HG03045 (cell line): Measurements from ENCODE around the gene CADM1.

Experiments used
- ATAC-seq: cut with Tn5 transposase; IDR thresholded peaks from one replicate; pipeline ENCODE4 v1.9.1; 2021; ENCODE audit warnings: mild to moderate bottlenecking, moderate library complexity; ENCODE audit not compliant: unreplicated experiment

CADM1 gene

GRCh38 chr11:115257270-115257669 lies 246.9 kb downstream of the CADM1 start:
- ATAC-seq = no peak

- peak; percentile 89 for ATAC-seq
These were observed 247.6 kb downstream of the CADM1 start for GRCh38 chr11:115256397-115257197.

DNA sequence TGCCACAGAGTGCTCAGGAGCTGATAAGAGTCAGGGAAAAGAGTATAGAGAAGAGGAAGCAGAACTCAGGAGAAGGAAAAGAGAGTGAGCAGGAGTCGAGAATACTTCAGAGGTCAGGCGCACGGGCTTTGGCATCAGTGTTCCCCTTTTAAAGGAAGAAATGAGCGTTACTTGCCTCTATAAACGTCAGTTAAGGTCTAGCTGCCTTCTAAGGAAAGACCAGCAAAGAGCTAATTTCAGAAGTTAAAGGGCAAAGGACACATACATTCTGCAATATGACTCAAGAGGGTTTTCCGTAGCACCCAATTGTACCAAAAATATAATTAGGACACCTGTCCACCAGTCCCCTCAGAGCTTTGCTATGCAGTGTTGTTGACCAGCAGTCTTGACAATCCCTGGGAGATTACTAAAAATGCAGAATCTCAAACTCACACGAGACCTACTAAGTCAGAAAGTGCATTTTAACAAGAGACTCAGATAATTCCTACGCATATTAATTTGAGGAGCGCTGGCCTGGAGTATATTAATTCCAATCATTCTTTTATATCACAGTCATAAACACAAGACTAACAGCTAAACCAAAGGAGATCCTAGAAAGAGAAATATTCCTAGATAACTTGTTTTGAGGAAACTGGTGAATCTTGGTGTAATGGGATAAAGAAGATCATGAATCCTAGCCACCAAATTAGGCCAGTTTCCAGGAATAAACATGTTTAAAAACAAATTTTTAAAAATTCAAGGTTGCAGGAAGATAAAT lies 249.0 kb downstream of the CADM1 start:
- ATAC-seq = no peak

- no peak for ATAC-seq
These were observed 253.1 kb downstream of the CADM1 start for GRCh38 chr11:115251126-115251525.

DNA sequence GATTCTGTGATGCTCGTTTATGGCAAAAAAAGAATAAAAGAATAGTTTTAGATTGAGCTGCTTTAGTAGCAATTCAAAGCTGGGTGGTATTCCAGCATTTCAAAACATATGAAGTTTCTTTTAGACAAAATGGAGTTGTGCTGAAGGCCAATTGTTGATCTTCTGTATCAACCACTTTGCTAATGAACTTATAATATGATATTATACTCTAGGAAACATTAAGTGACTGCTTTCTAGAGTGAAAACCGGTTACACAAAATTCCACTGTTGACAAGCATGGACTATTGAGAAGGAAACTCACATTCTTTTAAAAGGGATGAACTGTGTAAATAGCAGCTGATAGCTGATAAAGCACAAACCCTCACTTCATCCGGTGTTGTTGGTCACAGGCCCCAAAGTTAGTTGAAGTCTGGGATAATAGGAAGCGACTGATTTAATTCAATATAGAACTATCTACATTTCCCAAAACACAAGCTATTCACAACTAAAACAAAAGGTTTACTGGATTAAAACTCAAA lies 255.1 kb downstream of the CADM1 start:
- no peak for ATAC-seq

GRCh38 chr11:115247953-115248352 lies 256.3 kb downstream of the CADM1 start:
- ATAC-seq = no peak

GRCh38 chr11:115247361-115247760 lies 256.9 kb downstream of the CADM1 start:
- ATAC-seq = no peak

GRCh38 chr11:115244758-115245157 lies 259.5 kb downstream of the CADM1 start:
- ATAC-seq = no peak

- ATAC-seq = no peak
These were observed 259.9 kb downstream of the CADM1 start for GRCh38 chr11:115244296-115244695.

DNA sequence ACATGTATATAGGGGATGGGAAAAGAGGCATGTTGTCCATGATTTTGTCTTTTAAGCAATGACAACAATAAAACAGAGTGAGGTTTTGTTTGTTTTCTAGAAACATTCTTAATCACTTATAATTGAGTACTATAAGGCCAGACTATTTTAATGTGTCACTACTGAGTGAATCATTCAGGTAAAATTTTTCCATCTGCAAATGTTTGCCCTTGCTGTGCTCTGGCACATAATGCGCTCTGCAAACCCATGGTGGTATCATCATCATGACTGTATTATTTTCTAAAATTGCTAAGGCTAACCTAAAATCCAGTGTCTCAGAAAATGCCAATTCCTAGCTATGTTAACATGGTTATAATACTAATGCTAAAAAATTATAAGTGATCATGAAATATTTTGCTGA lies 261.2 kb downstream of the CADM1 start:
- ATAC-seq = no peak

GRCh38 chr11:115241899-115242298 lies 262.3 kb downstream of the CADM1 start:
- ATAC-seq = no peak

DNA sequence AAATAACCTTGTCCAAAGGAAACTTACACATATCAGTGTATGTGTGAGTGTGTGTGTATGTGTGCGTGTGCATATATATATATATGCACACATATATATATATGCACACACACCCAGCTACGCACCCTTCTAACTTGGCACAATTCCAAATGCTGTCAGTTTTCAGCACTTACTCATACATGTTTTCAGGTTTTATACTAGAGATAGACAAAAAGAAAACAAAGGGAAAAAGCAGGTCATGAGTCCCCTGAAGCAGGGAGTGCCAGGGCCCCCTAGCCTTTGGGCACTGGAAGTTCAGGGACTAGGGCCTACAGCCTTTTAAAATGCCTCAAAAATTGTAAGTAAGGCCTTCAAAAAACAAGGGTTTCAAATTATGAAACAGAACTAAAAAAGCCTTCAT lies 265.4 kb downstream of the CADM1 start:
- ATAC-seq = no peak

GRCh38 chr11:115238086-115238485 lies 266.1 kb downstream of the CADM1 start:
- ATAC-seq = no peak

DNA sequence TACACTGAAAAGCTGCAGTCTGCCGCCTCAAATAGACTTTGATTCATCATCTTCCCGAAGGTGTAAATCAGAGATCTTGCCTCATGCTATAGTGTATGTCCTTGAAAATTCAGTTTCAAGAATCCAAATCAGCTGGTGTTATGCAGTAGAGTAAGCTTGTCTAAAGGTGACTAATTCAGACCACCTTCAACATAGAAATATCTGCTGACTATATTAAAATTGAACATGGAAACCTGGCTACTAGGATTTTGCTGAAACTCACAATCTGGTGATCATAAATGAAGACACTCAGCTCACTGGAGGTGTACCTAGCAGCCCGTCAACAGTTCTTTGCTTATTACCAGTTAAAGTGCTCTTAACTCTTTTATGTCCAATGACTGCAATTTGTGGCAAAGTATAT lies 266.6 kb downstream of the CADM1 start:
- ATAC-seq = no peak

DNA sequence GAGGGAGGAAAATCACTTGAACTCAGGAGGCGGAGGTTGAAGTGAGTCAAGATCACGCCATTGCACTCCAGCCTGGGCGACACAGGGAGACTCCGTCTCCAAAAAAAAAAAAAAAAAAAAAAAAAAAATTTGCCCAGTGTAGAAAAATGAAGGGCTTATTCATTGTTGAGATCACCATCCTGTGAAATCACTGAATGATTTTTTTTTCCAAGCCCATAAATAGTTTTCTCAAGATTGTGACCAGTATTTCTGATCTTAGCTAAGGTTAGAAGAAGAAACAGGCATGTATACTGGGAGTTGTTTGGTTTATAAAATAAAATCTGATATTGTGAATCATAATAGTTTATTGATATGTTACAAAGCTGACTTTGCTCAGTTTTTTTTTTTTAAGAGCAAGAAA lies 269.4 kb downstream of the CADM1 start:
- no peak for ATAC-seq

GRCh38 chr11:115226556-115226955 lies 277.7 kb downstream of the CADM1 start:
- ATAC-seq = no peak

DNA sequence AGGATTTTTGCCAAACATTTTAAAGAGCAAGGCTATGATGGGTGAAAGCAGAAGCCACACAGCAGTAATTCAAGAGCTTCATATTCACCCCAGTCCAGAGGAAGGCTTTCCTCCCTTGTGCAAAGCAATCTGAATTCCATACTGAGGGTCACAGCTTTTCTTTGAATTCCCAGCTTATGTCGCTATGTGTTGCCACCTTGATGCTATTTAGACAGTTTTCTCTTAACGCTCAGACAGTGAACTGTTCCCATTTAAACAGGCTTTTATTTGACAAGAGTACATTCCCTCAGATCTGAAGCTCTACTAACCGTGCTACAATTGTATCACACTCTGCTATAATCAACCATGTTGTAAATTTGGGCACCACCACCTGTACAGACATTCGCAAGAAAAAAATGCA lies 279.7 kb downstream of the CADM1 start:
- no peak for ATAC-seq

DNA sequence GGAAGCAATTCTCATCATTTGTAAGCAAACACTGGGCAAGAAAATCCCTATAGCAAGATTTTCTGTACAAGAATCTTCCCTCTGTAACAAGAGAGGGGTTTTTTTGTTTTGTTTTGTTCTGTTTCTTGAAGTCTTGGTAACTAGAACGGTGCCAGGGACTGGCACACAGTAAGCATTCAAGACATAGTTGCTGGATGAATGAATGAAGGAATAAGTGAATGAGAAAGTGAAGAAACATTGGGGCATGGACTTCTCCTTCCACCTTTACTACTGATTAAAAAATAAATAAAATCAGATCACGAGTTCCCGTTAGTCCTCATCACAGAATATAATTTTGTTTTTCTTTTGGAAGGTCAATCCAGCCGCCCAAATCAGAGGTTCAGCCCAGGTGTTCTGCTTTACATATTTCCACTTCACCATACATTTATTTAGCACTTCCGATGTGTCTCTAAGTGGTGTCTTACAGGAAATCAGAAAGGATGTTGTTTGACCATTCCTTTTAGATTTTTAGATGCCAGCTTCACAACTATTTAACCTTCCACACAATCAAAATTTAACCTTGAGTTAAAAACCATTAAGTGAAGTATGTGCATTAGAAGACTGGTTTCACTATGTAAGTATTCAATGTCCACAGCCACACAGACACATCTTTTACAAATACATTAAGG lies 281.2 kb downstream of the CADM1 start:
- ATAC-seq = peak; percentile 29

GRCh38 chr11:115222218-115222862 lies 281.9 kb downstream of the CADM1 start:
- ATAC-seq = peak; percentile 95

DNA sequence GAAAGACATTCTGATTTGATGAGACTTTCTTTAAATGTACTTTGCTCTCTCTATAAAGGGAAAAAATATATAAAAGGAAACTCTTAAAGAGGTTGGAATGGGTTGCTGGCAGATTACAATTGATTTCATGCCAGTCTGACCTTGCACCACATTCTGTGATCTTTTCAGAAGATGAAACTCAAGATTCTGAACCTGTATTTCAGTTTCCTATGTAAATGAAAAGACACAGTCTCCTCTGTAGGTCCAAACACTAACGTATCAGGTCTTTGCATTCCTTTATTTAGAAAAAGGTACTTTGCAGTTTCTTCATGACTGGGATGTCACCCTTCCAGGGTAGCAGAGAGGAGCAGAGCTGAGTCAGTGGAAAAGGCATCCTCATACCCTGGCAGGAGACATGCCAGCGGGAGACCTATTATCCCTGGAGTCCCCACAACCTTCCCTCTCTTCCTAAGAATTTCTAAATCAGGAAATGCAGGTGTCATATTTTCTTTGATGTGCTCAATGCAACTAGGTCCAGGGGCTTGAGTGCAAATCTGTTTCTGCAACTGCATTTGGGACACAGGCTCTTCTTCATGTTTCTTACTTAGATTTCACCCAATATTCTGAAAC lies 282.6 kb downstream of the CADM1 start:
- peak; percentile 39 for ATAC-seq

DNA sequence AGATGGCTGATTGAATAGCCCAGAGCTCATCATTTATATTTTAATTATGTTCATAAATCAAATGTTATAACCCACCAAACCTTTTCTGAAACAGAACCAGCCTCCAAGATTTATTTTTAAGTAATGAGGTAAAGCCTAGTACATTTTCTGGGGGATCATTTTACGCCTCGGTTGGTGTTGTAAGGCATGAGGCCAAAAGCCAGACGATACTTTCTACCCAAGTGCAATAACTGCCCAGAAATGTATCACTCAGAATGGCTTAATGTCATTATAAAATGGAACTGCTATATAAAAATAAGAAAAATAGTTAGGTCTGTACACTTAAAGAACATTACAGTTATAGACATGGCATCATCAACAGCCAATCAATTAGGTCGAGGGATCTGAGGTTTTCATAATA lies 283.3 kb downstream of the CADM1 start:
- ATAC-seq = no peak
